Mesodermal cell (in vitro differentiated cells): ENCODE measurements around the gene PTX3. TPM values are rescaled to one million over a fixed set of nuclear protein-coding genes. Genes with fewer than 3 reads are reported as not detected.

Experiments
- H3K27ac ChIP-seq: 2 replicates; pipeline ENCODE4 v1.7.0; 2013; ENCODE audit warnings: mild to moderate bottlenecking, low read depth, low read length, moderate library complexity; ENCODE audit not compliant: severe bottlenecking
- H3K36me3 ChIP-seq: 2 replicates; pipeline ENCODE4 v1.7.1; 2013; ENCODE audit warnings: mild to moderate bottlenecking, low read length, moderate library complexity; ENCODE audit not compliant: control insufficient read depth, insufficient read depth
- H3K4me1 ChIP-seq: one replicate; pipeline ENCODE4 v1.7.1; 2013; ENCODE audit warnings: mild to moderate bottlenecking, low read length; ENCODE audit not compliant: insufficient read depth, control insufficient read depth, poor library complexity, severe bottlenecking
- H3K4me3 ChIP-seq: 2 replicates; pipeline ENCODE4 v1.7.0; 2013; ENCODE audit warnings: low read length, control low read depth, mild to moderate bottlenecking; ENCODE audit not compliant: insufficient read depth, poor library complexity, severe bottlenecking; ENCODE audit errors: extremely low read depth
- H3K9me3 ChIP-seq: 2 replicates; pipeline ENCODE4 v1.7.1; 2013; ENCODE audit warnings: mild to moderate bottlenecking, low read length, moderate library complexity; ENCODE audit not compliant: control insufficient read depth
- WGBS, 2 experiments: methylation state at CpG; one replicate each; pipeline ENCODE4 v1.1.5; 2013; ENCODE audit warnings: missing lambda C conversion rate in 2 of 2; ENCODE audit not compliant: insufficient coverage in 2 of 2; 5-methylcytosine and 5-hydroxymethylcytosine counted together
- polyA plus RNA-seq, 2 experiments: library from polyadenylated mRNA; stranded (reverse); fragments of 50-300 nt; gene quantifications; one replicate each; pipeline ENCODE4 v1.2.3, GENCODE V29; 2013

The PTX3 gene
- polyA plus RNA-seq (2013, experiment 1 of 2): 11.1 TPM
- polyA plus RNA-seq (2013, experiment 2 of 2): 6.1 TPM

- no peaks in the 10 kb centered on the region for H3K9me3 ChIP-seq
- WGBS, 2 experiments: 12 to 22% methylated on average over 10 to 13 of the region's 15 CpGs
- peak within 1 kb of the TSS; percentile 44 for H3K27ac ChIP-seq
- no peaks in the 10 kb centered on the region for H3K36me3 ChIP-seq
- peaks cover 5% of the 10 kb centered on the region for H3K4me1 ChIP-seq
- peak within 1 kb of the TSS; percentile 56 for H3K4me3 ChIP-seq
These were observed at the start of gene PTX3 for GRCh38 chr3:157436583-157437291. PTX3 (plus strand) TSS chr3:157436850; CDS start chr3:157436934, 84 bp downstream.

DNA sequence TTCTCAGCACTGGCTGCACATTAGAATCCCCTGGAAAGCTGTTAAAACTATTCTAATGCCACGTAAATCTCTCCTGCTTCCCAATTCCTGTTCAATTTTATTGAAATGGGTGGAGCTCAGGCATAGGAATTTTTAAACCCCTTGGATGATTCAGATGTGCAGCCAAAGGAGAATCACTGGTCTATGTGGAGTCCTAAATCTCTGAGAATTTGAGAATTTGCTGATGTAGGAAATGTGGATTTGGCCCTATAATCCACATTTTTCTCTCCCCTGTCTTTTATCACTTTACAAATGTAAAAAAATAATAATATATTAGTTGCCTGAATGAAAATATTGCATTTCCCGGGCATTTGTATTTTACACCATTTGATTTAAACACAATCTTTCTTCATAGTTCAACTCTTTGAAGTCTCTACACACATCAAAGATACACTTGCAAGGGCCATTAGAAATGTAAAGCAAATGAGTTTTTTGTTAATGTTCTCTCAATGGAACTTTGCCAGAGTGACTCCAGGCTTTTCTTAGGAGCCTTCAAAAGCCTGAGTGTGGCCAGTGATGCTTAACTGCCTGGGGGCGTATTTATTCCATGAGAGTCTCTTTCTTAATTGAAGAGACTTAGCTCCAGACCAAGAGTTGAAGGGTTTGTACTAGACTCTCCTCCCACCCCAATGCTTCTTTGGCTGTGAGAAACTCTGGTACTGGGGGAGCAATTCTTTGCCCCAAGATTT is 48.8 kb upstream of the PTX3 start:
- Histone ChIP-seq H3K36me3 (no peaks in the 10 kb centered on the region), H3K4me3 (no peak overlapping the region), H3K4me1 (no peaks in the 10 kb centered on the region), H3K9me3 (no peaks in the 10 kb centered on the region), H3K27ac (no peak overlapping the region)
- 0% methylated on average over 1 of the region's 3 CpGs for WGBS, 2 experiments

DNA sequence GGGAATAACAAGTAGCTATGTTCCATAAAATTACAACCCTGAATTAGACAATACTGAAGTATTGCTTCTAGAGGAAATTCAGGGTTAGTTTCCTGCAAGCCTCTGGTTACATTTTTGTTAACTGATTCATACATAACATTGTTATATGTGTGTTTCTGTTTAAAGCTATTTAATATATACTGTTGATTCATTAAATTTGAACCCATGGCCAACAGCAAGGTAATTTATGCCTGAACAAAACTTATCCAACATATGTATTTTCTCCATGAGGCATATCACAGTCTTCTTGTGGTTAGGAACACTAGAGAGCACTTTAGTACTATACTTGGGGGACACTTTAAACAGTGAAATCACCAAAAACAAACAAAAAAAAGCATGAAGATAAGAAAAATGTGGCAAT is 47.7 kb upstream of the PTX3 start:
- H3K4me3 ChIP-seq: no peak overlapping the region
- H3K36me3 ChIP-seq: no peaks in the 10 kb centered on the region
- H3K4me1 ChIP-seq: no peaks in the 10 kb centered on the region
- no peaks in the 10 kb centered on the region for H3K9me3 ChIP-seq
- H3K27ac ChIP-seq: no peak overlapping the region

DNA sequence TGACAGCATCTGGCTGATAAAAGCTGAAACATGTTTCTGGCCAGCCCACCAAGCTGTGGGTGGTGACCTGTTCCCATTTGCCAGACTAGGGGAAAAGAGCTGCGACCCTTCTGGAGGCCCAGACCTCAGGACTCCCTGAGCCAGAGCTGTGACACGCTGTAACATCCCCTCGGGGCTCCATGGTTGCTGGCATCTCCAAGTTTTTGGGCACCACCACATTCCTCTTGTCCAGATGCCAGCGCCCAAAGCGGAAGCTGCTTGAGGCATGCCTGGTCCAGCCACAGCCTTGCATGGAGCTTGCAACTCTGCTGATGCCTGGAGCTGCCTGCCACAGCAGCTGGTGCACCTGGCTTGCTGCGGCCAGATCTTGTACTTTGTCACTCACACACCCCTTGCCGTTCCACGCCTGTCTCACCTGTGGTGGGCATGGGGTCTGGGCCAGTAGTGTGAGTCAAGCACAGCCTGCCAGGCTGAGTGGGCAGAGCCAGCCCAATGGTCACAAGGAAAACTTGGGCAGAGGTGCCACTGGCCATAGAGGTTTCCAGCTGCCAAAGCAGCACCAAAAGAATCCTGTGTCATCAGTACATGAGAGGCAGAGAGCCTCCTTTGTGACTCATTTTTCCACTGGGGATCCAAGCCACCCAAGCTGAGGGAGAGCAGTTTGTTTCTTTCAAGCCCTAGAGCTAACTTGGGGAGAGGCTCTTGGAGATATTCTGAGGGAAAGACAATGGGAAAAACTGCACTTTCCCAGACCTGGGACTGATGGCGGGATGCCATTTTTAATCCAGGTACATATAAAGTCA is 45.7 kb upstream of the PTX3 start:
- H3K27ac ChIP-seq: no peak overlapping the region
- WGBS, 2 experiments: 91 to 94% methylated on average over 4 to 6 of the region's 9 CpGs
- no peaks in the 10 kb centered on the region for H3K4me1 ChIP-seq
- no peaks in the 10 kb centered on the region for H3K9me3 ChIP-seq
- H3K36me3 ChIP-seq: no peaks in the 10 kb centered on the region
- H3K4me3 ChIP-seq: no peak overlapping the region

DNA sequence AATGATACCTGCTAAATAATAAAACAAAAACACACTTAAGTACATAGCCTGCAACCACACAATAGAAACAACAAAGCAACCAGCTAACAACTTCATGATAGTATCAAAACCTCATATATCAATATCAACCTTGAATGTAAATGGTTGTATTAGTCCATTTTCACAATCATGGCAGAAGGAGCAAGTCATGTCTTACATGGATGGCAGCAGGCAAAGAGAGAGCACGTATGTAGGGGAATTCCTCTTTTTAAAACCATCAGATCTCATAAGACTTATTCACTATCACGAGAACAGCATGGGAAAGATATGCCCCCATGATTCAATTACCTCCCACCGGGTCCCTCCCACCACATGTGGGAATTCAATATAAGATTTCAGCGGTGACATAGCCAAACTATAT is 44.5 kb upstream of the PTX3 start:
- Histone ChIP-seq H3K36me3 (no peaks in the 10 kb centered on the region), H3K4me1 (no peaks in the 10 kb centered on the region), H3K9me3 (no peaks in the 10 kb centered on the region), H3K4me3 (no peak overlapping the region), H3K27ac (no peak overlapping the region)
- WGBS, 2 experiments: 65 to 97% methylated on average over 2 to 3 of the region's 4 CpGs

- no peaks in the 10 kb centered on the region for H3K9me3 ChIP-seq
- H3K4me3 ChIP-seq: no peak overlapping the region
- no peaks in the 10 kb centered on the region for H3K4me1 ChIP-seq
- no peaks in the 10 kb centered on the region for H3K36me3 ChIP-seq
- no peak overlapping the region for H3K27ac ChIP-seq
These were observed 43.5 kb upstream of the PTX3 start for GRCh38 chr3:157393113-157393512.

DNA sequence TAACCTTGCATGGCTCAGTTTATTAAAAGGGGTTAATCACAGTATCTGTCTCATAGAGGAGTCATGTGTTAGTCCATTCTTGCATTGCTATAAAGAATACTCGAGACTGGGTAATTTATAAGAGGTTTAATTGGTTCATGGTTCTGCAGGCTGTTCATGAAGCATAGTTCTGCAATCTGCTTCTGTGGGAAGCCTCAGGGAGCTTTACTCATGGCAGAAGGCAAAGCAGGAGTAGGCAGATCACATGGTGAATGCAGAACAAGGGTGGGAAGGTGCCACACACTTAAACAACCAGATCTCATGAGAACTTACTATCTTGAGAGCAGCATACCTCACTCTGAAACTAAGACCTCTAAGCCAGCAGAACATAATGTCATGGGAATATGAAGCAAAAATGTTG is 42.2 kb upstream of the PTX3 start:
- Histone ChIP-seq H3K4me3 (no peak overlapping the region), H3K9me3 (no peaks in the 10 kb centered on the region), H3K27ac (no peak overlapping the region), H3K4me1 (no peaks in the 10 kb centered on the region), H3K36me3 (no peaks in the 10 kb centered on the region)
- WGBS, 2 experiments: 83% methylated on average over 1 of the region's 1 CpG; no CpG with 5 or more reads in 1 of the 2 experiments

- 80 to 100% methylated on average over 2 to 3 of the region's 3 CpGs for WGBS, 2 experiments
- no peak overlapping the region for H3K27ac ChIP-seq
- no peaks in the 10 kb centered on the region for H3K4me1 ChIP-seq
- no peaks in the 10 kb centered on the region for H3K9me3 ChIP-seq
- no peaks in the 10 kb centered on the region for H3K36me3 ChIP-seq
- H3K4me3 ChIP-seq: no peak overlapping the region
These were observed 38.1 kb upstream of the PTX3 start for GRCh38 chr3:157398598-157398997.

DNA sequence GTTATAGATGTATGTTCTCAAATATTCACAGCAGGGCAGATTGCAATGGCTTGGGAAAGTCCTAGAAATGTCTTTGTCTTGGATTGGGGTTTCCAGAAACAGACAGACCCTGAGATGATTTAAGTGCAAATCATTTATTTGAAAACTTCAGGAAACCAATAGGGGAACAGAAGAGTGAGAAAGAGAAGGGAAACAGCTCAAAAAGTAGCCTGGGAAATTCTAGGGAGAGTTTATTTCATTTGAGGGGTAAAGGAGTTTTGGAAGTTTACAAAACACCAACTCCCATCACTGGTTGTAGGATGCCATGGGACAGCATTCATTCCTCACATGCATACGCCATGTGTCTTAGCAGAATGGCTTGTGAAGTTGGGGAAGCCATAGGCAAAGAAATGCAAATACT is 32.3 kb upstream of the PTX3 start:
- WGBS, 2 experiments: no CpG with 5 or more reads among the region's 1 CpG
- Histone ChIP-seq H3K9me3 (no peaks in the 10 kb centered on the region), H3K27ac (no peak overlapping the region), H3K4me1 (no peaks in the 10 kb centered on the region), H3K4me3 (no peak overlapping the region), H3K36me3 (no peaks in the 10 kb centered on the region)

- H3K4me1 ChIP-seq: no peaks in the 10 kb centered on the region
- 85% methylated on average over 2 of the region's 2 CpGs for WGBS, 2 experiments
- no peak overlapping the region for H3K27ac ChIP-seq
- H3K9me3 ChIP-seq: no peaks in the 10 kb centered on the region
- H3K36me3 ChIP-seq: no peaks in the 10 kb centered on the region
- H3K4me3 ChIP-seq: no peak overlapping the region
These were observed 31.2 kb upstream of the PTX3 start for GRCh38 chr3:157405457-157405856.
